VCaP (cell line): ENCODE data around the gene NABP2.

ENCODE experiments used
- H3K27ac ChIP-seq: fragments of 450-650 bp; 2 replicates; pipeline ENCODE4 v1.5.1; 2017
- TF ChIP-seq, protein P1 (sequence below): fragments of 450-650 bp; conservative IDR thresholded peaks from 2 replicates; pipeline ENCODE4 v1.5.1; 2017; ENCODE audit warnings: mild to moderate bottlenecking, moderate library complexity

The NABP2 gene

DNA sequence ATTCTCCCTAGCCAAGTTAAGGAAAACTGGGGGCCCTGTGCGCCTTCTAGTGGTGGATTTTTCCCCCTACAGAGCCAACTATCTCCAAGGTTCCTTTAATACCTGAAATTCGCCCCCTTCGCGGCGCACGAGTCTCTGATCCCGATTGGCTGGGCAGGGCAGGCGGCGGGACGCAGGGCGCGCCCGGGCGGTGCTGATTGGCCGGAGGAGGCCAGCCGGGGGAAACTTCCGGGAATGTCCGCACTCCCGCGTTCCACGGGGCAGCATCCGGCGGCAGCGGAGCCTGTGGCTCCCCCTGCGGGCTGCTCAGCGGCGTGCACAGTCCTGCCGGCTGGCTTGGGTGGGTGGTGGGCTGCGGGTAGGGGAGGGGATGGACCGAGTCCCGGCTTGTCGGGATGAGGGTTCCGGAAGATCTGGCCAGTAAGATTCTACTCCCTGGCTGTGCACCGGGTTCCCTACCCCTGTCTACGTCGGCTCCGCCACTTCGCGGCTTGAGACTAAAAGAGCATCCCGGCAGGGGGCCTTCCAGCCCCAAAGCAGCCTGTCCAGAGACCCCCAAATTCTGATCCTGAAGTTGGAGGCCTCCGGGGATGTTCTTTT is at the start of gene NABP2:
Gene NABP2 (plus strand): TSS at position 241 of the 600 bp plus-strand sequence. CDS start 515 bp downstream, outside the sequence.
- TF ChIP-seq, protein P1, sequence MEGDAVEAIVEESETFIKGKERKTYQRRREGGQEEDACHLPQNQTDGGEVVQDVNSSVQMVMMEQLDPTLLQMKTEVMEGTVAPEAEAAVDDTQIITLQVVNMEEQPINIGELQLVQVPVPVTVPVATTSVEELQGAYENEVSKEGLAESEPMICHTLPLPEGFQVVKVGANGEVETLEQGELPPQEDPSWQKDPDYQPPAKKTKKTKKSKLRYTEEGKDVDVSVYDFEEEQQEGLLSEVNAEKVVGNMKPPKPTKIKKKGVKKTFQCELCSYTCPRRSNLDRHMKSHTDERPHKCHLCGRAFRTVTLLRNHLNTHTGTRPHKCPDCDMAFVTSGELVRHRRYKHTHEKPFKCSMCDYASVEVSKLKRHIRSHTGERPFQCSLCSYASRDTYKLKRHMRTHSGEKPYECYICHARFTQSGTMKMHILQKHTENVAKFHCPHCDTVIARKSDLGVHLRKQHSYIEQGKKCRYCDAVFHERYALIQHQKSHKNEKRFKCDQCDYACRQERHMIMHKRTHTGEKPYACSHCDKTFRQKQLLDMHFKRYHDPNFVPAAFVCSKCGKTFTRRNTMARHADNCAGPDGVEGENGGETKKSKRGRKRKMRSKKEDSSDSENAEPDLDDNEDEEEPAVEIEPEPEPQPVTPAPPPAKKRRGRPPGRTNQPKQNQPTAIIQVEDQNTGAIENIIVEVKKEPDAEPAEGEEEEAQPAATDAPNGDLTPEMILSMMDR: peak; percentile 99
- H3K27ac ChIP-seq: peak within 1 kb of the TSS; percentile 98

DNA sequence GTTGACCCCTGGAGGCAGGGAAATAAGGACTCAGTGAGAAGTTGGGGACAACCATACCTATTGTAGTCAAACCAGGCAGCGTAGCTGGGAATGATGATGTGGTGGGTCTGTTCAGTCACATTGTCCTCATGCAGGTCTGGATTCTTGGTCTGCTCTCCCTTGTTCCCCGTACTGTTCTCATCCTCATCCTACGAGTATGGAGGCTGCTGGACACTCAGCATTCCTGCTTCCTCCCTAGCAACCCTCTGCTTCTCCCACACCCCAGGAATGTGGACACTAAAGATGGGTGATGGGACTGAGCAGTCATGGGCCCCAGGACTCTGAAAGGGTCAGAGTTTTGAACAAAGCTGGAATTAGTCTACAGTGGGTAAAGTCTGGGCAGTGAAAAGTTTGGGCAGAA is 45.8 kb upstream of the NABP2 start:
- TF ChIP-seq, protein P1: no peak

DNA sequence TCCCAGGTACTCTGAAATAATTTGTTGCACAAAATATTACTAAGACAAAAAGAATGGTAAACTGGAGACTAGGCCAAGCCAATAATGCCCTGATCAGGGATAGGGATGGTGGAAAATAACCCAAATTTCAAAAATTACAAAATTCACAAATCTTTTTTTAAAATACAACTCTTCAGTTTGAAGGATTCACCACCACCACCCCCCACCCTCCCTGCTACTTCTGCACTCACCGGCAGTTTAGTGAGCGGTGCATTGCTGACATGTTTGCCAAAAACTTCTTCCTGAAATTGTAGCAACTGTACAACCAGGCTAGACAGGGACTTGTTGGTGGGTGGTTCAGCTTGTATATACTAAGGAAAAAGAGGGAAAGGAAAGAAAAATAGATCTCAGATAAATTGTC is 37.2 kb upstream of the NABP2 start:
- TF ChIP-seq, protein P1: no peak
- peak overlapping the region; percentile 82; the same call in 1 of the 2 replicates for H3K27ac ChIP-seq

More for the DNA sequence above, 45.8 kb upstream of the NABP2 start:
- no peak overlapping the region for H3K27ac ChIP-seq

DNA sequence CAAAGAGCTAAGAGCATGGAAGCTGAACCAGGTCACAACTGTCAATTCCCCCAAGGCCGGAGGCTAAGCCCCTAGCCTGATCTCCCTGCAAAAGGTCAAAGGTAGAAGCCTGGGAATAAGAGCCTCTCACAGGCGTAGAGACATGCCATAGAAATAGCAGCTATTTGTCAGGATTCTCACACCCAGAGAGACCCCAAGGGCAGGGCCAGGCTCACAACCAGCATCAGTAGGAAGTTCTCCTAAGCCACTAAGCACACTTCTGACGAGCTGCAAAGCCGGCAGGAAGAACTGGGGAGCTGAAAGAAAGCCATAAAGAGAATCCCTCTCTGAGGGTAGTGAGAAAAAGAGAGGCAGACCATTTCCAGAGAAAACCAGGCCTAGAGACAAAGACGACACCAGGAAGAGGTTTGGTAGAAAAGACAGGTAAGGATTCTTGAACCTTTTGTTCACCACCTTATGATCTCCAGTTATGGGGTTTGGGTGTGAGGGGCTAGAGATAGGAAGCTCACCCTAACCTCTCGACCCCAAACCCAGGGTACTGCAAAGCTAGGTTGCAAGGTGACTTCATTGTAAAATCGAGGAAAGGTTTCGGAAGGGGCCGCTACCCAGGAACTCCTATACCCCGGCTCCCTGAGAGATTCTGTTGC is 35.9 kb upstream of the NABP2 start:
- TF ChIP-seq, protein P1: no peak
- H3K27ac ChIP-seq: peak overlapping the region; percentile 82

DNA sequence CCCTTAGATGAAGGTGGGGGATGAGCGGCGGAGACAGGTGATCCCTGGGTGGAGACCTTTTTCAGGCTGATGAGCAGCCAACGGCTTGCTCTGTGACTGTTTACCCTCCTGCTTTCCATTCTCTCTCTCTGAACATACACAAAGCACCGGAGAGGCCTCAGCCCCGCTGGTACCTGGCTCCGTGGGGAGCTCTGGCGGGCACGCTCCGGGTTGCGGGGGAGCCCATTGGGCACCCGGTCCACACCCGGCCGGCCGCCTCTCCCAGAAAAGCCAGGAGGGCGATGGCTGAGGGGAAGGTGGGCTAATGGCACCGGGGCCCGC is 35.4 kb upstream of the NABP2 start:
- H3K27ac ChIP-seq: peak overlapping the region; percentile 82
- TF ChIP-seq, protein P1: no peak

DNA sequence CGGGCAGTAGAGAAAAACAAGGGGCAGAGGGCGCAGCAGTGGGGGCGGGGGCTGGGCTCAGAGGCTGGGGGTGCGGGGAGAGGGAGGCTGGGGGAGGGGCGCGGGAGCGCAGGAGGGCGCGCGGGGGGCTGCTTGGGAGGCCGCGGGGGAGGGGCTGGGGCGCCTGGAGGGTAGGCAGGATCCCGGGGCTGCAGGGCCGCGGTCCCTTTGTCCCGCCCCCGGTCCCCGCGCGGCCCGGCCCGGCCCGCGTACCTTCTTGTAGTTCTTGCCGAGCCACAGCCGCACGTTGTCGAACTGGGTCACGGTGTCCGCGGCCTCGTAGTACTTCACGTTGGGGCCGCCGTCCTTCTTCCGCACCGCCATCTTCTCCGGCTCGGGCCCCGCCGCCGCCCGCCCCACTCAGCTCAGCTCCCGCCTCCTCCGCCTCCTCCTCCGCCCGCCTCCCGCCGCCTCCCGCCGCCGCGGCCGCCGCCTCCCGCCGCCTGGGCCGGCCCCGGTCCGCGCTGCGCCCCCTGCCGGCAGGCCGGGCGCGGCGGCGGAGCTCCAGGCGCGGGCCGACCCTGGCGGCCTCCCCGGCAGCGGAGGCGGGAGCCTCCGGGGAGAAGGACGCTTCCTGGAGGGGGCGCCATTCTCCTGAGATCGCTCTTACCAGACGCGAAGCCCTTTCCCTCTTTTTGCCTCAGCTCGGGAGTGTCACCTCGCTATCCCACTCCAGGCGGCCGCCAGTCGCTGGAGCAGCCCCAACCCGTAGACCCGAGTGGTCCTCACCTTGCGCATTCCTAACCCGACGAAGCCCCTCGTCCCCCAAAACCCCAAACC is 34.8 kb upstream of the NABP2 start, which contains the start of gene SMARCC2:
Gene SMARCC2 (minus strand): TSS at position 385 of the 819 bp plus-strand sequence. CDS start 22 bp downstream, at position 363.
- TF ChIP-seq, protein P1: peak; percentile 99
- H3K27ac ChIP-seq: peak within 1 kb of the TSS; percentile 82
